Endothelial cell of umbilical vein (primary cell): ENCODE results near the gene RAB44. TPM values are rescaled to one million over a fixed set of nuclear protein-coding genes. Genes with fewer than 3 reads are reported as not detected.

Experiments used
- BruUV-seq: library from RNA; stranded (reverse); fragments of 400-500 nt; replicated peaks from 2 replicates; lab custom pipeline; 2021; lab: Mats Ljungman, UMichigan
- CTCF ChIA-PET: fragments of 300-600, 350-600 bp; sonication (Branson Sonifier 250); formaldehyde crosslinking; loops from one replicate; lab custom pipeline; 2021; ENCODE audit warnings: antibody characterized with exemption, inconsistent platforms; lab: Charles Lee
- POLR2A ChIA-PET: fragments of 300-600, 350-600 bp; sonication (Branson Sonifier 250); formaldehyde crosslinking; loops from one replicate; lab custom pipeline; 2021; ENCODE audit warnings: antibody characterized with exemption, inconsistent platforms; lab: Charles Lee
- DNase-seq: peaks from one replicate; pipeline ENCODE4 v3.0.0-alpha.2; 2011; ENCODE audit warnings: low read depth, low spot score
- FAIRE-seq: peaks from 2 replicates; lab custom pipeline; 2011; peaks lifted over from hg19 to GRCh38; lab: Jason Lieb, UNC
- H2AFZ ChIP-seq: 2 replicates; pipeline ENCODE4 v1.6.0; 2012; ENCODE audit warnings: low read depth, low read length, control low read depth, inconsistent platforms
- H3K27ac ChIP-seq: 2 replicates; pipeline ENCODE4 v1.5.1; 2011; ENCODE audit warnings: low read depth, mild to moderate bottlenecking, control low read depth, low read length, moderate library complexity; ENCODE audit not compliant: insufficient read depth
- H3K27me3 ChIP-seq, 2 experiments: 2 replicates each; pipeline versions ENCODE4 v1.6.0 to v1.6.1; 2011; ENCODE audit warnings: low read length in 2 of 2, mixed read lengths in 1 of 2; ENCODE audit not compliant: control insufficient read depth in 2 of 2, insufficient read depth in 2 of 2
- H3K36me3 ChIP-seq, 2 experiments: 2 replicates in 1 of 2; 3 replicates in 1 of 2; pipeline ENCODE4 v1.5.1; 2011; ENCODE audit warnings: low read length in 2 of 2, mild to moderate bottlenecking in 1 of 2, moderate library complexity in 1 of 2; ENCODE audit not compliant: control insufficient read depth in 2 of 2, insufficient read depth in 2 of 2; ENCODE audit errors: extremely low read depth in 1 of 2
- H3K4me1 ChIP-seq: 3 replicates; pipeline ENCODE4 v1.5.1; 2011; ENCODE audit warnings: mild to moderate bottlenecking, low read length; ENCODE audit not compliant: control insufficient read depth, insufficient read depth; ENCODE audit errors: extremely low read depth
- H3K4me2 ChIP-seq: 2 replicates; pipeline ENCODE4 v1.6.1; 2011; ENCODE audit warnings: low read length, control low read depth, mixed read lengths; ENCODE audit not compliant: insufficient read depth
- H3K4me3 ChIP-seq, 3 experiments: fragments of 200-600 bp in 1 of 3; sonication (generic), shearing (Covaris generic) in 1 of 3; replicated peaks in 1 of 3; 2 replicates each; pipeline ENCODE4 v1.5.1; 2011 to 2016; ENCODE audit warnings: control low read depth in 3 of 3, low read length in 3 of 3, mild to moderate bottlenecking in 2 of 3, inconsistent platforms in 1 of 3, low read depth in 1 of 3, moderate library complexity in 1 of 3; ENCODE audit not compliant: insufficient read depth in 1 of 3
- H3K79me2 ChIP-seq: 2 replicates; pipeline ENCODE4 v1.6.0; 2012; ENCODE audit warnings: low read length, inconsistent platforms; ENCODE audit not compliant: control insufficient read depth, insufficient read depth
- H3K9ac ChIP-seq: replicated peaks from 2 replicates; pipeline ENCODE3; 2011; ENCODE audit warnings: low read length, control low read depth; ENCODE audit not compliant: insufficient read depth; ENCODE audit errors: extremely low read depth
- H3K9me1 ChIP-seq: replicated peaks from 3 replicates; pipeline ENCODE4 v1.6.0; 2011; ENCODE audit warnings: mild to moderate bottlenecking, low read length; ENCODE audit not compliant: control insufficient read depth, insufficient read depth; ENCODE audit errors: extremely low read depth
- H3K9me3 ChIP-seq: replicated peaks from 2 replicates; pipeline ENCODE4 v1.5.1; 2012; ENCODE audit warnings: low read length, inconsistent platforms; ENCODE audit not compliant: control insufficient read depth, insufficient read depth
- H4K20me1 ChIP-seq: replicated peaks from 2 replicates; pipeline ENCODE3; 2011; ENCODE audit warnings: mild to moderate bottlenecking, low read length; ENCODE audit not compliant: control insufficient read depth, insufficient read depth; ENCODE audit errors: extremely low read depth
- CTCF ChIP-seq, 2 donors: IDR thresholded peaks; 1 replicate in 1 of 2; 2 replicates in 1 of 2; pipeline ENCODE4 v1.5.1; 2011; ENCODE audit warnings: low read length in 2 of 2, mild to moderate bottlenecking in 2 of 2, moderate library complexity in 2 of 2, control low read depth in 1 of 2, inconsistent platforms in 1 of 2, low read depth in 1 of 2; ENCODE audit not compliant: insufficient read depth in 1 of 2; ENCODE audit errors: extremely low read depth in 1 of 2
- EZH2 ChIP-seq: IDR thresholded peaks from 2 replicates; pipeline ENCODE4 v1.6.1; 2012; ENCODE audit warnings: borderline replicate concordance, low read depth, mild to moderate bottlenecking, moderate library complexity, low read length, inconsistent platforms; ENCODE audit not compliant: severe bottlenecking
- FOS ChIP-seq: IDR thresholded peaks from 2 replicates; pipeline ENCODE4 v1.6.1; 2011; ENCODE audit warnings: mild to moderate bottlenecking, low read length, moderate library complexity, borderline replicate concordance; ENCODE audit not compliant: insufficient read depth
- GATA2 ChIP-seq: IDR thresholded peaks from 2 replicates; pipeline ENCODE4 v1.7.0; 2011; ENCODE audit warnings: low read depth, mild to moderate bottlenecking, moderate library complexity, mixed read lengths, low read length; ENCODE audit not compliant: insufficient read length, insufficient read depth
- JUN ChIP-seq: IDR thresholded peaks from 2 replicates; pipeline ENCODE4 v1.6.1; 2011; ENCODE audit warnings: borderline replicate concordance, low read depth; ENCODE audit not compliant: insufficient read length, insufficient read depth
- MAX ChIP-seq: IDR thresholded peaks from 2 replicates; pipeline ENCODE4 v1.6.1; 2011; ENCODE audit not compliant: insufficient read depth, insufficient read length
- MYC ChIP-seq: IDR thresholded peaks from one replicate; pipeline ENCODE4 v1.6.1; 2011; ENCODE audit warnings: mild to moderate bottlenecking, low read depth, low read length
- POLR2A ChIP-seq: IDR thresholded peaks from 2 replicates; pipeline ENCODE4 v1.6.1; 2012; ENCODE audit warnings: low read depth, mild to moderate bottlenecking, control low read depth, low read length
- POLR2AphosphoS5 ChIP-seq: IDR thresholded peaks from 2 replicates; pipeline ENCODE4 v1.6.1; 2012; ENCODE audit warnings: low read depth, mild to moderate bottlenecking, control low read depth, low read length, moderate library complexity; ENCODE audit not compliant: insufficient read depth
- dilution Hi-C: fragments of 300-500 bp; cut with MboI; formaldehyde crosslinking; loops from one replicate; pipeline ENCODE4 v1.15.0; 2019; ENCODE audit warnings: low sequenced_read_pairs; ENCODE audit not compliant: extremely low pct_ligation_motif_present
- intact Hi-C: fragments of 100-400 bp; cut with micrococcal nuclease; formaldehyde crosslinking; loops from one replicate; pipeline ENCODE4 v1.10.0; 2022
- polyA plus RNA-seq, 4 experiments: library from polyadenylated mRNA; depleted of rRNA in 3 of 4; stranded (reverse) in 3 of 4; unstranded in 1 of 4; fragments of >200 nt; gene quantifications; 2 replicates each; pipeline versions ENCODE4 v1.2.1 to v1.2.3, GENCODE V29; 2011 to 2012; ENCODE audit warnings: missing spikeins in 1 of 4
- total RNA-seq: library from RNA; stranded (reverse); gene quantifications from 2 replicates; pipeline ENCODE4 v1.2.3, GENCODE V29; 2021

Gene RAB44
- total and polyA plus RNA-seq, 2 donors (not counting 3 experiments of a cell fraction or from before 2014, with no cell fraction given), result 0.03 to 0.11 TPM

- no TSS peak for BruUV-seq
- Histone ChIP-seq H2AFZ (no peak overlapping the region), H3K27me3 (peaks cover 19 to 25% of the 10 kb centered on the region in 2 experiments), H3K4me2 (no peak overlapping the region), H3K9ac (no peak overlapping the region), H3K36me3 (no peaks in the 10 kb centered on the region), H3K79me2 (no peaks in the 10 kb centered on the region), H3K4me3 (no peak overlapping the region), H3K9me3 (no peaks in the 10 kb centered on the region), H4K20me1 (no peaks in the 10 kb centered on the region), H3K27ac (no peak overlapping the region), H3K4me1 (no peaks in the 10 kb centered on the region), H3K9me1 (no peaks in the 10 kb centered on the region)
- FAIRE-seq (no peak), DNase-seq (no peak)
- ChIA-PET CTCF (interaction anchor here (1.1 kb wide), 1 partner anchor 13 kb away, joined by 3 read pairs; no protein-coding TSS in a partner anchor), POLR2A (no interaction called here)
- dilution Hi-C loops, result no loop called here
- intact Hi-C loops, result no loop called here
- TF ChIP-seq EZH2 (no peak), POLR2A (no peak), CTCF (IDR thresholded peaks at IDR 0.05; ENCODE audit: extremely low read depth in 1 of 2, insufficient read depth in 1 of 2, low read depth in 1 of 2, low read length in 2 of 2) (no peak), GATA2 (no peak), JUN (no peak), POLR2AphosphoS5 (no peak), FOS (no peak), MAX (no peak), MYC (no peak)
These were observed 40.4 kb upstream of the RAB44 start for GRCh38 chr6:36657271-36657670.
